ENCODE results near the gene PERM1. TPM values are rescaled to one million over a fixed set of nuclear protein-coding genes. Genes with fewer than 3 reads are reported as not detected.

PERM1 gene
- total RNA-seq, 1 experiment from 2014 or later: 0.47 TPM

- H4K20me1 ChIP-seq (ENCODE audit: low read length): no peaks in the 10 kb centered on the region
- H3K4me2 ChIP-seq (ENCODE audit: low read length): no peak overlapping the region
- no peak for ATAC-seq
- H3K79me2 ChIP-seq (ENCODE audit: low read length): no peaks in the 10 kb centered on the region
- H3K27ac ChIP-seq (ENCODE audit: low read length): no peak overlapping the region
- H3K36me3 ChIP-seq (ENCODE audit: low read depth, low read length): no peaks in the 10 kb centered on the region
- DNase-seq: no peak
- POLR2A ChIA-PET (ENCODE audit: unreplicated experiment): no interaction called here
- CTCF ChIA-PET: no interaction called here
- H3F3A ChIP-seq (ENCODE audit: low read length, unreplicated experiment): no peaks in the 10 kb centered on the region
- H3K4me3 ChIP-seq (ENCODE audit: low read length): no peak overlapping the region
- no peaks in the 10 kb centered on the region for H3K9me3 ChIP-seq (ENCODE audit: low read length)
- H3K9me2 ChIP-seq (replicated peaks; ENCODE audit: low read length): no peaks in the 10 kb centered on the region
- H3K4me1 ChIP-seq (ENCODE audit: insufficient read depth, low read length): peaks cover 13% of the 10 kb centered on the region
- no peak overlapping the region for H3K9ac ChIP-seq (ENCODE audit: low read length)
- H3K27me3 ChIP-seq (ENCODE audit: low read length): no peaks in the 10 kb centered on the region
- intact Hi-C loops (cut with micrococcal nuclease): no loop called here
- no peak overlapping the region for H2AFZ ChIP-seq (ENCODE audit: low read length)
- no TSS peak for BruUV-seq (replicated peaks)
- TF ChIP-seq EZH2 (IDR thresholded peaks at IDR 0.05; ENCODE audit: low read length, unreplicated experiment) (no peak), CTCF (conservative IDR thresholded peaks at IDR 0.05; ENCODE audit: low read depth, low read length) (no peak), EZH2phosphoT487 (IDR thresholded peaks at IDR 0.05; ENCODE audit: borderline replicate concordance, low read length) (no peak)
Measured at GRCh38 chr1:973459-974292, 8.2 kb downstream of the PERM1 start.

- Histone ChIP-seq H4K20me1 (ENCODE audit: low read length) (no peaks in the 10 kb centered on the region), H3K9me3 (ENCODE audit: low read length) (no peaks in the 10 kb centered on the region), H3K4me1 (ENCODE audit: insufficient read depth, low read length) (peaks cover 18% of the 10 kb centered on the region), H3K9me2 (replicated peaks; ENCODE audit: low read length) (no peaks in the 10 kb centered on the region), H3K4me3 (ENCODE audit: low read length) (no peak overlapping the region), H3F3A (ENCODE audit: low read length, unreplicated experiment) (no peaks in the 10 kb centered on the region), H3K36me3 (ENCODE audit: low read depth, low read length) (no peaks in the 10 kb centered on the region), H3K79me2 (ENCODE audit: low read length) (peaks cover 5% of the 10 kb centered on the region), H3K27me3 (ENCODE audit: low read length) (no peaks in the 10 kb centered on the region), H3K4me2 (ENCODE audit: low read length) (no peak overlapping the region), H3K9ac (ENCODE audit: low read length) (no peak overlapping the region), H3K27ac (ENCODE audit: low read length) (no peak overlapping the region), H2AFZ (ENCODE audit: low read length) (no peak overlapping the region)
- TF ChIP-seq CTCF (conservative IDR thresholded peaks at IDR 0.05; ENCODE audit: low read depth, low read length) (no peak), EZH2phosphoT487 (IDR thresholded peaks at IDR 0.05; ENCODE audit: borderline replicate concordance, low read length) (no peak), EZH2 (IDR thresholded peaks at IDR 0.05; ENCODE audit: low read length, unreplicated experiment) (no peak)
- DNase-seq (no peak), ATAC-seq (no peak)
- intact Hi-C loops (cut with micrococcal nuclease): no loop called here
- POLR2A ChIA-PET (ENCODE audit: unreplicated experiment): no interaction called here
- no TSS peak for BruUV-seq (replicated peaks)
- CTCF ChIA-PET: no interaction called here
Measured at GRCh38 chr1:972726-973458, 9.0 kb downstream of the PERM1 start.
